ENCODE results near the gene RPL27A. TPM values are rescaled to one million over a fixed set of nuclear protein-coding genes. Genes with fewer than 3 reads are reported as not detected.

Gene RPL27A
- total RNA-seq, 6 experiments from 2014 or later: 973 to 1,209 (median 1,069) TPM

- Mint-ChIP-seq H3K36me3 (ENCODE audit: low read depth) (peaks cover 72% of the 10 kb centered on the region), H3K4me3 (peak overlapping the region; percentile 96), H3K27me3 (ENCODE audit: insufficient read depth) (peaks cover 18% of the 10 kb centered on the region), H3K27ac (peak overlapping the region; percentile 92), H3K9me3 (peaks cover 4% of the 10 kb centered on the region), H3K4me1 (ENCODE audit: low read depth) (peaks cover 76% of the 10 kb centered on the region)
- no peak for TF ChIP-seq CTCF (IDR thresholded peaks at IDR 0.05)
- DNase-seq: no peak
Measured at GRCh38 chr11:8684600-8685290, 2.2 kb downstream of the RPL27A start.

DNA sequence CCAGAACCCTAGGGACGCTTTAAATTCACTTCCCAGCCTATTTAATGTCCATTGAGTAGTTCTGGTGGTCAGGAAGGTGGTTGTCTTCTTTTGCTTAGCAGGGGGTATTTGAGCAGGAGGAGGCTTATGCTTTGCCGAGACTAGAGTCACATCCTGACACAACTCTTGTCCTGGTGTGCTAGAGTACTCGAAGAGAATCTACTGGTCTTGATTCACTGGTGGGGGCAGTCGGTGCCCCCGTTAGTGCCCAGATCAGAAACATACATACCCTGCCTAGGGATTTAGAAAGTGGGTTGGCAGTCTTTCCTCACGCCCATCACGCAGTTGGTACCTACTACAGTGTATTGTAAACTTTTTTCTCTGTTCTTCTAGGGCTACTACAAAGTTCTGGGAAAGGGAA lies 2.7 kb downstream of the RPL27A start:
- Mint-ChIP-seq H3K4me1 (ENCODE audit: low read depth) (peaks cover 78% of the 10 kb centered on the region), H3K4me3 (peak overlapping the region; percentile 96), H3K27me3 (ENCODE audit: insufficient read depth) (peaks cover 18% of the 10 kb centered on the region), H3K27ac (peak overlapping the region; percentile 92), H3K9me3 (peaks cover 4% of the 10 kb centered on the region), H3K36me3 (ENCODE audit: low read depth) (peaks cover 72% of the 10 kb centered on the region)
- DNase-seq: no peak
- no peak for TF ChIP-seq CTCF (IDR thresholded peaks at IDR 0.05)

DNA sequence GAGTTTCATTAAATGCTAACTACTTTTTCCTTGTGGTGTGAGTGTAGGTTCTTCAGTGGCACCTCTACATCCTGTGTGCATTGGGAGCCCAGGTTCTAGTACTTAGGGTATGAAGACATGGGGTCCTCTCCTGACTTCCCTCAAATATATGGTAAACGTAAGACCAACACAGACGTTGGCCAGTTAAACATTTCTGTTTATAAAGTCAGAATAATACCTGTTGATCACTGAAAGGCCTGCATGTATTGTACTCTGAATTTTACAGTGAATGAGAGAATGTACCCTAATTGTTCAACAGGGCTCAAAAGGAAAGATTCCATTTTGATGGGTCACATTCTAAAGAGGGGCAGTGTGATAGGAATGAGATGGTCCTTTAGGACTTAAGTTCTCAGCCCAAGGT lies 3.2 kb downstream of the RPL27A start:
- no peak for DNase-seq
- Mint-ChIP-seq H3K4me3 (peak overlapping the region; percentile 96; the same call in 1 of the 2 replicates), H3K9me3 (peaks cover 4% of the 10 kb centered on the region), H3K27me3 (ENCODE audit: insufficient read depth) (peaks cover 18% of the 10 kb centered on the region), H3K4me1 (ENCODE audit: low read depth) (peaks cover 74% of the 10 kb centered on the region), H3K27ac (peak overlapping the region; percentile 92), H3K36me3 (ENCODE audit: low read depth) (peaks cover 72% of the 10 kb centered on the region)
- TF ChIP-seq CTCF (IDR thresholded peaks at IDR 0.05): no peak

DNA sequence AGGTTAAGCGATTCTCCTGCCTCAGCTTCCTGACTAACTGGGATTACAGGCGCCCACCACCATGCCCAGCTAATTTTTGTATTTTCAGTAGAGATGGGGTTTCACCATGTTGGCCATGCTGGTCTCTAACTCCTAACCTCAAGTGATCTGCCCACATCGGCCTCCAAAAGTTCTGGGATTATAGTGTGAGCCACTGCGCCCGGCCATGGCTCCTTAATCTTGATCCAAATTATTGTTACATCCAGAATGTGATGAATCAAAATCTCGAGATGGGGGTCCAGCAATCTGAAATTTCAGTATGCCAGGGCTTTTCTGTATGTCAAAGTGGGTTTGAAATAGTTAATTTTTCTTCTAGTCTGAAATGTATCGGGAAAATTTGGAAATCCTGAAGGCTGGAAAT lies 3.7 kb downstream of the RPL27A start:
- H3K36me3 Mint-ChIP-seq (ENCODE audit: low read depth): peaks cover 72% of the 10 kb centered on the region
- H3K4me1 Mint-ChIP-seq (ENCODE audit: low read depth): peaks cover 69% of the 10 kb centered on the region
- H3K9me3 Mint-ChIP-seq: peaks cover 4% of the 10 kb centered on the region

More for the DNA sequence above, 3.7 kb downstream of the RPL27A start:
- H3K4me3 Mint-ChIP-seq: no peak overlapping the region; the same call in none of the 2 replicates
- peaks cover 18% of the 10 kb centered on the region for H3K27me3 Mint-ChIP-seq (ENCODE audit: insufficient read depth)
- DNase-seq: no peak
- TF ChIP-seq CTCF (IDR thresholded peaks at IDR 0.05): no peak
- H3K27ac Mint-ChIP-seq: peak overlapping the region; percentile 92
